IPS-20b (cell line): ENCODE results near the gene A1BG.
A peak's percentile ranks its signal among the peaks of the same experiment; 100 is the strongest.
"Not testable (repeated sequence)": the region's sequence is repeated elsewhere in the genome, so short reads cannot be mapped to it uniquely, and the experiment has no call there.

Source experiments
- H3K27ac ChIP-seq: one replicate; pipeline ENCODE4 v1.5.1; 2013; ENCODE audit warnings: low read length
- H3K27me3 ChIP-seq: 2 replicates; pipeline ENCODE4 v1.6.1; 2013; ENCODE audit warnings: mild to moderate bottlenecking, low read length, inconsistent platforms; ENCODE audit not compliant: insufficient read depth
- H3K36me3 ChIP-seq: 2 replicates; pipeline ENCODE4 v1.6.1; 2013; ENCODE audit warnings: low read depth, mild to moderate bottlenecking, inconsistent platforms, low read length, moderate library complexity; ENCODE audit not compliant: insufficient read depth
- H3K4me1 ChIP-seq: 2 replicates; pipeline ENCODE4 v1.6.1; 2013; ENCODE audit warnings: mild to moderate bottlenecking, control low read depth, inconsistent platforms, low read length, moderate library complexity; ENCODE audit not compliant: insufficient read depth
- H3K4me3 ChIP-seq: 2 replicates; pipeline ENCODE4 v1.5.1; 2013; ENCODE audit warnings: mild to moderate bottlenecking, low read length, inconsistent platforms
- H3K9ac ChIP-seq: 2 replicates; pipeline ENCODE4 v1.6.1; 2013; ENCODE audit warnings: low read depth, mild to moderate bottlenecking, inconsistent platforms, low read length, moderate library complexity
- H3K9me3 ChIP-seq: 2 replicates; pipeline ENCODE4 v1.6.1; 2013; ENCODE audit warnings: mild to moderate bottlenecking, low read depth, low read length, inconsistent platforms; ENCODE audit not compliant: insufficient read depth

The A1BG gene

GRCh38 chr19:58381460-58382212 lies 28.3 kb upstream of the A1BG start:
- Histone ChIP-seq H3K36me3 (no peaks in the 10 kb centered on the region), H3K27ac (no peak overlapping the region), H3K27me3 (no peaks in the 10 kb centered on the region), H3K9me3 (no peaks in the 10 kb centered on the region), H3K4me3 (peak overlapping the region; percentile 84), H3K9ac (peak overlapping the region; percentile 48; the same call in 1 of the 2 replicates), H3K4me1 (peaks cover 6% of the 10 kb centered on the region; the same call in 1 of the 2 replicates)

- no peaks in the 10 kb centered on the region for H3K36me3 ChIP-seq
- peak within 1 kb of the TSS; percentile 42 for H3K27ac ChIP-seq
- H3K9ac ChIP-seq = peak within 1 kb of the TSS; percentile 80
- H3K4me1 ChIP-seq = peaks cover 4% of the 10 kb centered on the region; the same call in 1 of the 2 replicates
- no peaks in the 10 kb centered on the region for H3K27me3 ChIP-seq
- H3K4me3 ChIP-seq = peak within 1 kb of the TSS; percentile 84
- no peaks in the 10 kb centered on the region for H3K9me3 ChIP-seq
These were observed 27.6 kb upstream of the A1BG start, which contains the start of gene ZNF837 for GRCh38 chr19:58380662-58381459. ZNF837 (minus strand) TSS chr19:58381030; CDS start chr19:58369332, 11,698 bp downstream.

- Histone ChIP-seq H3K4me1 (no peaks in the 10 kb centered on the region), H3K9me3 (no peaks in the 10 kb centered on the region), H3K27ac (peak overlapping the region; percentile 42)
These were observed 26.9 kb upstream of the A1BG start for GRCh38 chr19:58380037-58380661.

DNA sequence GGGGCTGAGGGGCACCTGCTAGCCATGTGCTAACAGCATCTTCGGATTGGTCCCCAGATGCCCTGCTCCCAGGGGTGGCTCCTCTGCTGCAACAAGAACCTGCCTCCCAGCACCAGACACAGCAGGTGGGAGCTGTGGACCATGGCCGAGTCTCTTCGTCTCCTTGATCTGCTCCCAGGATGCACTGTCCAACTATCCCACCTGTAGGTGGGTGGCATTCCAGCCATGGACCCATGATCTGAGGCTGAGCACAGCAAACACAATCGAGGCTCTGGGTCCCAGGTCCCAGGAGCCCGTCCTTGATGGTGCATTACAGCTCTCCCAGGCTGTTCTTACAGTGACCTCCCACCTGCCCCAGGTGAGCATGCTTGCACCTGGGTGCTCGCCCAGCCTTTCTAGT lies 26.0 kb upstream of the A1BG start:
- no peaks in the 10 kb centered on the region for H3K27me3 ChIP-seq
- H3K27ac ChIP-seq = no peak overlapping the region
- H3K9me3 ChIP-seq = no peaks in the 10 kb centered on the region
- H3K4me3 ChIP-seq = no peak overlapping the region
- H3K36me3 ChIP-seq = no peaks in the 10 kb centered on the region
- H3K9ac ChIP-seq = no peak overlapping the region
- H3K4me1 ChIP-seq = no peaks in the 10 kb centered on the region

More at GRCh38 chr19:58380037-58380661, 26.9 kb upstream of the A1BG start:
- H3K36me3 ChIP-seq = no peaks in the 10 kb centered on the region
- H3K27me3 ChIP-seq = no peaks in the 10 kb centered on the region
- peak overlapping the region; percentile 84 for H3K4me3 ChIP-seq
- H3K9ac ChIP-seq = peak overlapping the region; percentile 80

DNA sequence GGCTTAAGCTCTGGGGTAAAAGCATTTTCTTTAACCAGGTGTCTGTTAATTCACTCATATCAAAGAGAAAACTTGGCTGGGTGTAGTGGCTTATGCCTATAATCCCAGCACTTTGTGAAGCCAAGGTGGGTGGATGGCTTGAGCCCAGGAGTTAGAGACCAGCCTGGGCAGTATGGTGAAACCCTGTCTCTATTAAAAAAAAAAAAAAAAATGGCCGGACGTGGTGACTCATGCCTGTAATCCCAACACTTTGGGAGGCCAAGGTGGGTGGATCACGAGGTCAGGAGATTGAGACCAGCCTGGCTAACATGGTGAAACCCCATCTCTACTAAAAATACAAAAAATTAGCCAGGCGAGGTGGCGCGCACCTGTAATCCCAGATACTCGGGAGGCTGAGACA lies 23.4 kb upstream of the A1BG start:
- not testable (repeated sequence) for H3K4me3 ChIP-seq, H3K36me3 ChIP-seq, H3K27ac ChIP-seq, H3K27me3 ChIP-seq, H3K4me1 ChIP-seq, H3K9ac ChIP-seq, H3K9me3 ChIP-seq

- Histone ChIP-seq H3K36me3 (no peaks in the 10 kb centered on the region), H3K4me1 (no peaks in the 10 kb centered on the region), H3K9ac (no peak overlapping the region), H3K27me3 (no peaks in the 10 kb centered on the region), H3K4me3 (no peak overlapping the region), H3K9me3 (no peaks in the 10 kb centered on the region), H3K27ac (no peak overlapping the region)
These were observed 20.9 kb upstream of the A1BG start for GRCh38 chr19:58374200-58374599.

- Histone ChIP-seq H3K27me3 (no peaks in the 10 kb centered on the region), H3K27ac (no peak overlapping the region), H3K4me3 (no peak overlapping the region)
These were observed 19.2 kb upstream of the A1BG start for GRCh38 chr19:58372311-58373133.

GRCh38 chr19:58368561-58369360 lies 15.5 kb upstream of the A1BG start:
- Histone ChIP-seq H3K9ac (no peak overlapping the region), H3K9me3 (no peaks in the 10 kb centered on the region), H3K27me3 (no peaks in the 10 kb centered on the region), H3K4me1 (no peaks in the 10 kb centered on the region), H3K36me3 (no peaks in the 10 kb centered on the region), H3K4me3 (no peak overlapping the region), H3K27ac (no peak overlapping the region)

More at GRCh38 chr19:58372311-58373133, 19.2 kb upstream of the A1BG start:
- H3K4me1 ChIP-seq = no peaks in the 10 kb centered on the region
- H3K9me3 ChIP-seq = no peaks in the 10 kb centered on the region
- H3K9ac ChIP-seq = no peak overlapping the region
- H3K36me3 ChIP-seq = no peaks in the 10 kb centered on the region

GRCh38 chr19:58367698-58368454 lies 14.6 kb upstream of the A1BG start:
- no peaks in the 10 kb centered on the region for H3K27me3 ChIP-seq
- H3K9ac ChIP-seq = no peak overlapping the region
- H3K27ac ChIP-seq = no peak overlapping the region
- H3K36me3 ChIP-seq = no peaks in the 10 kb centered on the region
- no peak overlapping the region for H3K4me3 ChIP-seq
- H3K4me1 ChIP-seq = no peaks in the 10 kb centered on the region
- no peaks in the 10 kb centered on the region for H3K9me3 ChIP-seq
